ENCODE measurements around the gene PLEKHA5. TPM values are rescaled to one million over a fixed set of nuclear protein-coding genes. Genes with fewer than 3 reads are reported as not detected.
"Not testable (repeated sequence)": the region's sequence is repeated elsewhere in the genome, so short reads cannot be mapped to it uniquely, and the experiment has no call there.

PLEKHA5 gene
- total RNA-seq, 1 donor from 2014 or later = 15.8 TPM

DNA sequence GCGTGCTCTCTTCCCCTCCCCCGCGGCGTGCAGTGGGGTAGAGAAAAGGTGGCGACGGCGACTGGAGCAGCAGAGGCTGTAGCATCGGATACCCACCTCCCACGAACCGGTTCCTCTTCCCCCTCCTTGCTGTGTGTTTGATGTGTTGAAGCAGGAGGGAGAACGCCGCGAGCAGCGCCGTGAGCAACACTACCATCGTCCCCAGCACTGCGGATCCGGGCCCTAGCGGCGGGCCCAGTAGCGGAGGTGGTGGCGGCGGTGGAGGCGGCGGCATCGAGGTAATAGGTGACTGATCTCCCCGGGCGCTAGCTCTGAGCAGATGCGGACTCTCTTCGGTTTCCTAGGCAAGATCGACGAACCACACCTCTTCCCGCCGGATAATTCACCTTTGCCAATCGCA, 176.8 kb downstream of the PLEKHA5 start:
- DNase-seq (ENCODE audit: low spot score) = no peak
- ATAC-seq = no peak

DNA sequence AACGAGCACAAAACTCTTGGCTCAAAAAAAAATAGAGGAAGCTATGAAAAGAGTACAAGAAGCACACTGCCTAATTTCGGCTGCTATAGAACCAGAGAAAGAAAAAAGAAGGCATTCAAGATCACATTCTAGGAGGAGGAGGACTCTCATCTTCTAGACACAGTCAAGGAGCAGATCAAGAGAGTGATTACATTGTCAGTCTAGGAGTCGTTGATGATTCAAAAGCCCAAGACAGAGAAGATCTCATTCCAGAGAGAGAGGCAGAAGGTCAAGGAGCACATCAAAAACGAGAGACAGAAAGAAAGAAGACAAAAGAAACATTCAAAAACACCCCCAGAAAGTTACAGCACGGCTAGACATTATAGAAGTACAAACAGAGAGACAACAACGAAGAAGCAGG, 177.9 kb downstream of the PLEKHA5 start:
- DNase-seq (ENCODE audit: low spot score) (no peak), ATAC-seq (no peak)

DNA sequence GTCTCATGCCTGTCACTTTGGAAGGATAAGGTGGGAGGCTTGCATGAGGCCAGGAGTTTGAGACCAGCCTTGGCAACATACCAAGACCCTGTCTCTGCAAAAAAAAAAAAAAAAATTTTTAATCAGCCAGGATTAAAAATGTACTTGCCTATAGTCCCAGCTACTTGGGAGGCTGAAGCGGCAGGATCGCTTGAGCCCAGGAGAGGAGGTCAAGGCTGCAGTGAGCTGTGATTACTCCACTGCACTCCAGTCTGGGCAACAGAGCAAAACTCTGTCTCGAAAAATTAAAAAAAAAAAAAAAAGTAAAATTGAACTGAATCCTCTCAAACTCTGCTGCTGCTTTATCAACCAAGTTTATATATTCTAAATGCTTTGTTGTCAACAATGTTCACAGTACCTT, 181.6 kb downstream of the PLEKHA5 start:
- DNase-seq (ENCODE audit: low spot score) (no peak), ATAC-seq (no peak)

DNA sequence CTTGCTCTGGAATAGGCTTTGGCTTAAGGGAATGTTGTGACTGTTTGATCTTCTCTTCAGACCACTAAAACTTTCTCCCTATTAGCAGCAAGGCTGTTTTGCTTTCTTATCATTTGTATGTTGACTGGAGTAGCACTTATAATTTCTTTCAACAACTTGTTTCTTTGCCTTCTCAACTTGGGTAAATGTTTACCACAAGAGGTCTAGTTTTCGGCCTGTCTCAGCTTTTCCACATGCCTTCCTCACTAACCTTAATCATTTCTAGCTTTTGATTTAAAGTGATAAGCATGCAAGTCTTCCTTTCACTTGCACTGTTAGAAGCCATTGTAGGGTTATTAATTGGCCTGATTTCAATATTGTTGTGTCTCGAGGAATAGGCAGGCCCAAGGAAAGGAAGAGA, 183.1 kb downstream of the PLEKHA5 start:
- no peak for DNase-seq (ENCODE audit: low spot score)
- no peak for ATAC-seq

DNA sequence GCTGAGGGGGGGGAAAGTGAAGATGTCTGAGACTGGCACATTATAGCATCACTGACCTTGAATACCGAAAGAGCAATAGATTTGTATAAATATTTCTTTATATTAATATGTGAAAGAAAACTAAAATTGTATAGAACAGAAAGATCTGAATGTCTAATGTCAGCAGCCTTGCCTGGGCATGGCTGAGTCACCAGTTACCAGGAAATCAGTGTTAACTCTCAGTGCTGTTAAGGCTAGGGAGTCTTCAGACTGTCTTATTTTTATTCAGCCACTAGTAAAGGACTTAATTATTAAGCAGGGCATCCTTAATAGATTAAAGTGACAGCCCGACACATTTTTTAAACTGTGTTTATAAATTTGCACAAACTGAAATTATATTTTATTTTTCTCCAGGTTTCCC, 186.9 kb downstream of the PLEKHA5 start:
- DNase-seq (ENCODE audit: low spot score) (no peak), ATAC-seq (no peak)

DNA sequence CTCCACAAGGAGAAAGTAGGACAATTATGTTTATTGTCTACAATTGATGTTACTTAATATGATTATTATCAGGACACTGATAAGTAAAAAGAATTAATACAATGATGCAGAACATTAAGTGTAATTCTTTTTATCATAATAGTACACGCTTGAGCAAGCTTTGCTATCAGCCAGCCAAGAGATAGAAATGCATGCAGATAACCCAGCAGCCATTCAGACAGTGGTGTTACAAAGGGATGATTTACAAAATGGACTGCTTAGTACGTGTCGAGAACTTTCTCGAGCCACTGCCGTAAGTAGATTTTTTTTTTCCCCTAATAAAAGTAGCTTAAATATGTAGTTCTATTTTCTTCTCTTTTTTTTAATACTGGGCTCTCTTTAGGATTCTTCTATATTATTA, 192.8 kb downstream of the PLEKHA5 start:
- DNase-seq (ENCODE audit: low spot score) (no peak), ATAC-seq (no peak)

DNA sequence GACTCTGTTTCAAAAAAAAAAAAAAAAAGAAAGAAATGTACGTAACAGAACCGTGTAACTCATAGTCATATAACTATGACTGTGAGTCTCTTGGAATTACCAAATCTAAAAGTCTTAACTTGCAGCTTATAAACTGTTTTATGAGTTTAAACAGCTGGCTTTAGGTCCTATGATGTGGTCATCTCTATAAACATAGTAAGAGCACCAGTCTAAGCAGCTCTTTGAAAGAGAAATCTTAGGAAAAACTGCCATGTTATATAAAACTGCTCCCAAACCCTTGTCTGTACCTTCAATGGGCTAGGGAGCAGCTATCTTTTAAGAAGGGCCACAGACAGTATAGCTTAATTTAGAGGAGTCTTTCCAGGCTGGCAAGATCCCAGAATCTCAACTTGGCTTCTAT, 194.3 kb downstream of the PLEKHA5 start:
- ATAC-seq (no peak), DNase-seq (ENCODE audit: low spot score) (no peak)

DNA sequence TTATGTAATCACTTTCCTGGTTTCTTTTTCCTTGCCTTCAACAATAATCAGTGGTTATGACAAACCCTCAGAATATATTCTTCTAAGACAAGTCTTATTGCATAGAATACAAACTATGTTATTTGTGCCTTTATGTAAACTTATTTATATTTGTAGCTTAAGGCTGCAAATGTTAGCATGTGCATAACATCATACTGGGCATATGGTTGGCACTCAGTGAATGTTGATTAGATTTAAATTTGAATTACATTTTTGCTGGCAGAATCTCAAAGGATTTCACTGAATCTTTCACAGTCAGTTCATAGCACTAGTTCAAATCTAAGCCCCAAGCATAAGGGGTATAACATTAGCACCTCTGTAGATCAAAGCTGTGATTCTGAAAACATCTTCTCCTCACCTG, 196.6 kb downstream of the PLEKHA5 start:
- DNase-seq (ENCODE audit: low spot score) (no peak), ATAC-seq (no peak)

DNA sequence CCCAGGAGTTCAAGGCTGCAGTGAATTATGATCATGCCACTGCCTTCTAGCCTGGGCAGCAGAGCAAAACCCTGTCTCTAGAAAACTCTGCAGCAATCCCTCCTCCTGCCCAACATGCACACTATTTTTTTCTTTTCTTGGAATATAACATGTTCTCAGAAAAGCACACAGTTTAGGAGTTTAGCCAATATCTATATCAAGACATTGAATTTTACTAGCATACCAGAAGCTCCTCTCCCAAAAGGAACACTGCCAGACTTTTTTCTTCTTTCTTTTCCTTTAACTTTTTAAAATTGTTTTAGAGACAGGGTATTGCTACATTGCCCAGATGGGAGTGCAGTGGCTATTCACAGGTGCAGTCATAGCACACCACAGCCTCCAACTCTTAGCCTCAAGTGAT, 202.7 kb downstream of the PLEKHA5 start:
- DNase-seq (ENCODE audit: low spot score) = no peak
- no peak for ATAC-seq

DNA sequence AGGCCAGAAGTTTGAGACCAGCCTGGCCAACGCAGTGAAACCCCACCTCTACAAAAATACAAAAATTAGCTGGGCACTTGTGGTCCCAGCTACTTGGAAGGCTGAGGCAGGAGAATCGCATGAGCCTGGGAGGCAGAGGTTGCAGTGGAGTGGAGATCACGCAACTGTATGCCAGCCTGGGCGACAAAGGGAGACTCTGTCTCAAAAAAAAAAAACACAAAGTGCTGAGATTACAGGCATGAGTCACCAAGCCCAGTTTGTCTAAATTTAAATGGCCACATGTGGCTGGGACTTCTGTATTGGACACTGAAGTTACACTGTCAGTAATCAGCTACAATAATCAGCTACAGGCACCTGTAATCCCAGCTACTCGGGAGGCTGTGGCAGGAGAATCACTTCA, 208.9 kb downstream of the PLEKHA5 start:
- no peak for ATAC-seq
- DNase-seq (ENCODE audit: low spot score) = no peak

DNA sequence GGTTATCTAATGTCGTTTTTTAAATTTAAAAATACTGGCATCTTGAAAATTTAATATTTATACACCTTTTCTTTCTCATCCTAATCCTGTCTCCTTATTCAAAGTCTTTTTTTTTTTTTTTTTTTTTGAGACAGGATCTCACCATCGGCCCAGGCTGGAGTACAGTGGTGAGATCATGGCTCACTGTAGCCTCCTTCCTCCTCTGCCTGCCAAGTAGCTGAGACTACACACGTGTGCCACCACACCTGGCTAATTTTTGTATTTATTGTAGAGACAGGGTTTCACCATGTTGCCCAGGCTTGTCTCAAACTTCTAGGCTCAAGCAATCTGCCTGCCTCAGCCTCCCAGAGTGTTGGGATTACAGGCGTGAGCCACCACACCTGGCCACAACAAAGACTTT, 221.3 kb downstream of the PLEKHA5 start:
- DNase-seq (ENCODE audit: low spot score); ATAC-seq: not testable (repeated sequence)

DNA sequence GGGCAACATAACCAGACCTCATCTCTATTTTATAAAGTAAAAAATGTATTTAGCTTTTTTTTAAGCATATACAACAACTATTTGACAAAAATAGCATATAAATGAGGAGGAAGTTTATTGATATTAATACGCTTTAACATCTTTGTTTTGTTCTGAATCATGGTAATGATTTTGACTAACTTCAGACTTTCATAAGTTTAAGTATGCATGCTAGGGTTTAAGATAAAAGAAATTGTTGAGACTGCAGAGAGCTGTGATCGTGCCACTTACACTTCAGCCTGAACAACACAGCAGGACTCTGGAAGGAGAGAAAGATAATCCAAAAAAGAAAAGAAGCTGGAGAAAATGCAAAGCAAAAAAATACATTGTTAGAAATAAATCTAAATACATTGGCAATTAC, 221.8 kb downstream of the PLEKHA5 start:
- DNase-seq (ENCODE audit: low spot score) (no peak), ATAC-seq (no peak)

DNA sequence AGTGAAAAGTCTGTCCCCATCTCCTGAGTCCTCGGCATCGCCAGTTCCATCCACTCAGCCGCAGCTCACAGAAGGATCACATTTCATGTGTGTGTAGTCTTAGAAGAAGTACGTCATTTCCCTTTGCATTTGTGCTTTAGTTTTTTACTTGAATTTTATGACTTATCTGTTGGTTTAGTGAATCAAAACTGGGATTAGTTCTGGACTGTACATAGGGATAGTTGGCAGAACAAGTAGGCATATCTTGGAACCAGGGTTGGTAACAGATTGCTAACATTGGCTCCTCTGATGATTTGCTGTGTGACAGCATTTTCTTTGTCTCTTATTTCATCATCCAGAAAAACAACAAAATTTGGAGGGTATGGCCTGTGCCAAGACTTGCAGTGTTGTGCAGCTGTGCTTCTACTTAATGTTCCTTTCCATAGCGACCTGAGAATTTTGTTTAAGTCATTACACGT, 240.2 kb downstream of the PLEKHA5 start:
- DNase-seq (ENCODE audit: low spot score) (no peak), ATAC-seq (no peak)

DNA sequence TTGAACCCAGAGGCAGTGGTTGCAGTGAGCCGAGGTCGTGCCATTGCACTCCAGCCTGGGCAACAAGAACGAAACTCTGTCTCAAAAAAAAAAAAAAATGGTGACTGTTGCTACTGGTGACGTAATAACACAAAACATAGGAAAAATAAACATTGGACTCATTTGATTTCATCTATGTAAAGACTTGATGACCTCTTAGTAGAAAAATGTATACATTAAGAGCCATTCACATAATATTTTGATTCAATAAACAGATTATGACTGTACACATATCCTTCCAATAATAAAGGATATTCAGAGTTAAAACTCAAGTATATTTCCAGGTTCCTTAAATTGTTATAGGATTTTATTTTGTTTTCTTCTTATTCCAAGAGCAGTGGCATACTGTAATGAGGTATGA, 244.1 kb downstream of the PLEKHA5 start:
- DNase-seq (ENCODE audit: low spot score) (no peak), ATAC-seq (no peak)

DNA sequence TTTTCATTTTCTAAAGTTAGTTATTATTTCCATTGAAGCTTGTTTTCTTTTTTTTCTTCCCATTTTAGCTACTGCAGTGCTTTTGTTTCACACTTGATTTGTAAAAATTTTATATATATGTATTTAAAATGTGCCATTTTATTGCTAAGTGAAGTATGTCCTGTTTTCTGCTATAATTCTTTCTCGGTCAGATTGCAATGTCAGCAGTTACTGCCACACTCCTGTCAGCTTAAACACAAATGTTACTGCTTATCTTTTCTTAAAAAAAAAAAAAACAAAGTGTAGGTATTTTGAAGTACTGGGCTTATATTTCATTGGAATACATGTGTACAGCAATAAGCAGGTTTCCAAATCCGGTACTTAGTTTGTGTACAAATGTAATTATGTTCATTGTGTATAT, 246.4 kb downstream of the PLEKHA5 start:
- DNase-seq (ENCODE audit: low spot score) (no peak), ATAC-seq (no peak)

DNA sequence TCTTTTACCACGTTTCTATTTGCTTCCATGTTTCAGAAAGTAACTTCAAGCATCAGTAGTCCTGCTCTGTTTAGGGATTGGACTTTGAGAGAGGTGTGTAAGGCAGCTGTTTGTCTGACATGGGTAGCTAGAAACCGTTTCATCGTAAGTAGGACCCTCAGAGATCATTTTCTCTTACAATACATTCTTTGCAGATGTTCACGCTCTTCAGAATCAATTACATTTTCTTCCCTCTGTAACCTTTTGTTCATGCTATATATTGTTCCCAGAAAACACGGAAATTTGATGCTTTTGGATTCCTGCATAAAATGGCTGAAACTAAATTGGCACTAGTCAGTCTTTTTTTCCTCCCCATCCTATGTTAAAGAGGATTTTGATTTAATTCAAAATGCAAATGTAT, 247.2 kb downstream of the PLEKHA5 start:
- DNase-seq (ENCODE audit: low spot score) = no peak
- ATAC-seq = no peak

DNA sequence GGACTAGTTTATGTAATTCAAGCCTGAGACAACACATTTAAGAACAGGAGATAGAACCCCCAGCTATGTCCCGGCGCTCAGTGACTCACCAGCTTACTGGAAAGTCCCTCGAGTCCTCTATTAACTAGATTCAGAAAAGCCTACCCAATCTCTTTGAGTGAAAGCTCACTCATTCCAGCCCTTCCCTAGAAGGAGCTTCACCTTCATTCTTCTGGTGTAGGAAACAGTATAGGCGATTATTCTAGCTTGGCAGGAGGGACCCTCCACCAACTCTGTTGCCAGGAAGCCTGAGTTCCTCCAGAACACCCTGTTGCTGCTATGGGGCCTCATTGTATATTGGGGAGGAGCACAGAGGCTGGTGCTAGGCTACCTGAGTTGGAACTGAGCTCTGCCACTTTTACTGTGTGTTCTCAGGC, 252.6 kb downstream of the PLEKHA5 start:
- no peak for ATAC-seq
- peak; percentile 23 for DNase-seq (ENCODE audit: low spot score)

DNA sequence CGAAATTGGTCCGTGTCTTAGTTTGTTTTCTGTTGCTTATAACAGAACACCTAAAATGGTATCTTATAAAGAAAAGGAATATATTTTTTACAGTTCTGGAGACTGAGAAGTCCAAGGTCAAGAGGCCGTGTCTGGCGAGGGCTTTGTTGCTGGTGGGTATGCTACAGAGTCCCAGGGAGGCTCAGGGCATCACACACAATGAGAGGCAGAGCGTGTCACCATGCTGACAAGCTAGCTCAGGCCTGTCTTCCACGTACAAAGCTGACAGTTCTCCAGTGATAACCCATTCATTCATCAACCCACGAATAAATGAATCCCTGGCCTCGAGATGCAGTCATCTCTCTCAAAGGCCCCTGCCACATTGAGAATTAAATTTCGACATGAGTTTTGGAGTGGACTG, 253.0 kb downstream of the PLEKHA5 start:
- no peak for ATAC-seq
- peak; percentile 16 for DNase-seq (ENCODE audit: low spot score)

DNA sequence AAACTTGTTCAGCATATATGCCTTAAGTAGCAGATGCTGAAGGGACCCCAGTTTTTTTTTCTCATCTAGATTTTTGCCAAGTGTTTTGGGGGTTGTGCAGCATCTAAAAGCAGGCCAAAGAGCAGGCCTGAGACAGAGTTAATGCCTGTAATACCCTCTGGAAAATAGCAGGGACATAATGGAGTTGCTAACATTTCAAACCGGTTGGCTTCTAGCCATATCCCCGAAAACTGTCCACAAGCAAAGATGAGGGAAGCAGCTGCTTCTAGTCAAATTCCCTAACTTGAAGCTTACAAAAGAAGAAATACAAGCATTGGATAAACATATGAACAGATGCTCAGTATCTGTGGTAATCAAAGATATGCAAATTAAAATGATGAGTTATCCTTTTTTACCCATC, 257.6 kb downstream of the PLEKHA5 start:
- DNase-seq (ENCODE audit: low spot score) (no peak), ATAC-seq (no peak)

DNA sequence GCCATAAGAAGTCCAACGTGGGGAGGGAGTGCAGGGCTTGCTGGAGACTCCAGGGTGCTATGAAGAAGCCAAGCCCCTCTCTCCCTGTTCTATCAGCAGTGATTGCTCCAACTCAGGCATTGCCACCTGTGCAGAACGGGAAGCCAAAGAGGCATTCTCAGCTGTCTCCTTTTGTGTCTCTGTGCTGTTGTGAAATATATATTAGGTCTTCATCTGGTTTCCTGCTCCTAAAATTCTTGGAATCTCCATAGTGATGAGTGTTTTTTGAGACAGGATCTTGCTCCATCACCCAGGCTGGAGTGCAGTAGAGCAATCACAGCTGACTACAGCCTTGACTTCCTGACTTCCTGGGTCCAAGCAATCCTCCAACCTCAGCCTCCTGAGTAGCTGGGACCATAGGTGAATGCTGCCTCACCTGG, 258.6 kb downstream of the PLEKHA5 start:
- DNase-seq (ENCODE audit: low spot score) (no peak), ATAC-seq (no peak)

DNA sequence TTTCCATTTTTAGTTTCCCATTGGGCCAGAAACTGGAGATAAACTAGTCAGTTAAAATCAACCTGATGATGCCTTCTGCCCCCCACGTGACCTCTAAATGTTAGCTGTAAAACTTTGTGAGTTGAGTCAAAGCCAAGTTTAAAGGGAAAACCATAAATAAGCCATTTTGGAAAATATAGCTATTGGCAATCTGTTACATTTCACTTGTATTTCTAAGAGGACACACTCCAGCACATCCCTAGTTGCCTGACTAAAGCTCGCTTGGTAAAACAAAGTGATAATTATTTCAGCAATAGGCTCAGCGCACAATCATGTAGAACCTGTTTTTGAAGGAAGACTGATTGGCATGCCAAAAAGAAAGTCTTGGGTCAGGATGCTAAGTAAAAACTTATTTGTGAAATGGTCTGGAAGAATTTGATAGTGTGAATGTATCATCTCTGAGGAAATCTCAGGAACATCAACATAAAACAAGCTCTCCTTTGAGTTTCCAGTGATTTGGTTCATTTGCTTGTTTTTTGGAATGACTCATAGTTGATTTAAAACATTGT, 260.6 kb downstream of the PLEKHA5 start:
- DNase-seq (ENCODE audit: low spot score) = no peak
- no peak for ATAC-seq

DNA sequence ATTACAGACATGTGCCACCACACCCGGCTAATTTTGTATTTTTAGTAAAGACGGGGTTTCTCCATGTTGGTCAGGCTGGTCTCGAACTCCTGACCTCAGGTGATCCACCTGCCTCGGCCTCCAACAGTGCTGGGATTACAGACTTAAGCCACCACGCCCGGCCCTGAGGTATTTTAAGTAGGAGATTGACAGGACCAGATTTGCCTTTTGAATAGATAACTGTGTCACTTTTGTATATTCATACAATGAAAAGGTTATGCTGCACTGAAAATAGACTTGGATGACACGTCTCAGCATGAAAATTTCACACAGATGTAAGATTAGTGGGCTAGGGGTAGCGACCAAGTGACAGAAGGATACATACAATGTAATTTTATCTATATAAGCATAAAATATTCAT, 263.1 kb downstream of the PLEKHA5 start:
- not testable (repeated sequence) for DNase-seq (ENCODE audit: low spot score); ATAC-seq

DNA sequence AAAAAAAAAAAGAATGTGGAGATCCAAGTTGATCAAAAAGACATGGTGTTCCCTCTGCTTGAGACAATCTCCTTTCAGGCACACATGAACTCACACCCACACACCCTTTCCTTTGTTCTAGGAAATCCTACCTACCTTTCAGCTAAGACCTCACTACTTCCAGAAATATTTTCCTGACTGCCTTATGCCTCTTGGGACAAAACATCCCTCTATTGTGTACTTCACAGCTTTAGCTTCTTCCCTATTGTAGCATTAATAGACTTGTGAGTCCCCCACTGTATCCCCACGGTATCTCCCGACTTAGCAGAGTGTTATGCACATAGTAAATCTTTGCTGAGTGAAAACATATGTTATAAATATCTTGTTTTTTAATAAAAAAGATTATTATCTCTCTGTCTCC, 264.9 kb downstream of the PLEKHA5 start:
- no peak for DNase-seq (ENCODE audit: low spot score)
- no peak for ATAC-seq

DNA sequence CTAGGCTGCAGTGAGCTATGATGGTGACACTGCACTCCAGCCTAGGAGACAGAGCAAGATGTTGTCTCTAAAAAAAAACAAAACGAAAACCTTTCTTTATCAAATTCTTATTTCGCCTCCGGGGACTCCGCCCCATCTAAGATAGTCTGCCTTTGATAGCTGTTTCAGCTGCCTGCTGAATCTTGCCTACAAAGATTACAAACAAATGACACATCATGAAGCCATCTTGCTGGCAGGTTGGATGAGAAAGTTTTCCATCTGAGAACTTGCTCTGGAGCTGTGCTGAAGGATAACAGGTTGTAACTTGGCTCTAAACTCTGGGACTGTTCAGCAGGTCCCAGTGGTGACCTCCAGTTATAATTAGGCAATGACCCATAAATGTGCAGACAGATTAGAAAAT, 268.0 kb downstream of the PLEKHA5 start:
- DNase-seq (ENCODE audit: low spot score) (no peak), ATAC-seq (no peak)

Measured in left lobe of liver (tissue), 2 donors.